ENCODE measurements around the gene MEG3.

MEG3 gene

DNA sequence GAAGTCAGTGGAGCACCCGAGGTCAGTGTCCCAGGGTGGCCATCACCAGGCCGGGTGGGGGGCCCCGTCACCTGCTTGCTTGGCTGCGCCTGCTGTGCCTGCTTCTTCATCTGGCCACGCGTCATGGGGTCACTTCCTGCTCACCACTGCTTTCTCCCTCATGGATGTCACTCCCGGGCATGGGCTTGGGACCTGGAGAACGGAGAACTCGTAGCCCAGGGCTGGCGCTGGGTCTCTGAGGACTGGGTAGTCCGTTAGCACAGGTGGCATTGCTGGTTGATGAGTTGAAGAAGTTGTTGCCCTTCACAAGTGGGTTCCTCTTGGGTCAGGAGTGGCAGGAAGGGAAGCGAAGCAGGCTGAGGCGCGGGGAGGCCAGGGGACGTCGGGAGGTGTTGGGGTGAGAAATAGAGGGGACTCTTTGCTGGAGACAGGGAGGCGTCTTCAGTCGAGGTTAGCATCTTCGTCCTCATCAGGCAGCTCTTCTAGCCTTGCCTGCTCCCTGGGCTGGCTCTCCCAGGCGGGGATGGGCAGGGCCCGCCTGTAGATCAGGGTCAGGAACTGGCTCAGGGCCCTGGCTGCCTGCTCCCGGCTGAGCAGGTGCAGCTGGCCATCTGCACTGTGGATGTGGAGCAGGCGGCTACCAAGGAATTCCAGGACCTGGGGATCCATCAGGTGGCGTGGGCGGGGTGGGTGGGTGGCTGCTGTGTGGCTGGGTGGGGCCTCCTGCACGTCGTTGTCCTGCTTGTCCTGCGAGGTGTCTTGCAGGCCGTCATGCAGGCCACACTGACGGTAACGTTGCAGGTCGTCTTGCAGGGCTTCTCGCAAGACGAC lies 54.6 kb downstream of the MEG3 start:
- Histone ChIP-seq H3K4me1 (no peaks in the 10 kb centered on the region), H3K4me2 (ENCODE audit: low read length) (no peak overlapping the region), H2AFZ (no peak overlapping the region), H3K4me3 (ENCODE audit: low read depth, low read length) (no peak overlapping the region), H3K27me3 (ENCODE audit: control insufficient read depth, insufficient read depth, low read length) (no peaks in the 10 kb centered on the region), H3K27ac (no peak overlapping the region), H3K9me3 (ENCODE audit: control insufficient read depth, low read length) (no peaks in the 10 kb centered on the region), H3K79me2 (no peaks in the 10 kb centered on the region), H3K9ac (no peak overlapping the region), H3K36me3 (ENCODE audit: control insufficient read depth, insufficient read depth, low read length) (no peaks in the 10 kb centered on the region)
- TF ChIP-seq, protein P1, sequence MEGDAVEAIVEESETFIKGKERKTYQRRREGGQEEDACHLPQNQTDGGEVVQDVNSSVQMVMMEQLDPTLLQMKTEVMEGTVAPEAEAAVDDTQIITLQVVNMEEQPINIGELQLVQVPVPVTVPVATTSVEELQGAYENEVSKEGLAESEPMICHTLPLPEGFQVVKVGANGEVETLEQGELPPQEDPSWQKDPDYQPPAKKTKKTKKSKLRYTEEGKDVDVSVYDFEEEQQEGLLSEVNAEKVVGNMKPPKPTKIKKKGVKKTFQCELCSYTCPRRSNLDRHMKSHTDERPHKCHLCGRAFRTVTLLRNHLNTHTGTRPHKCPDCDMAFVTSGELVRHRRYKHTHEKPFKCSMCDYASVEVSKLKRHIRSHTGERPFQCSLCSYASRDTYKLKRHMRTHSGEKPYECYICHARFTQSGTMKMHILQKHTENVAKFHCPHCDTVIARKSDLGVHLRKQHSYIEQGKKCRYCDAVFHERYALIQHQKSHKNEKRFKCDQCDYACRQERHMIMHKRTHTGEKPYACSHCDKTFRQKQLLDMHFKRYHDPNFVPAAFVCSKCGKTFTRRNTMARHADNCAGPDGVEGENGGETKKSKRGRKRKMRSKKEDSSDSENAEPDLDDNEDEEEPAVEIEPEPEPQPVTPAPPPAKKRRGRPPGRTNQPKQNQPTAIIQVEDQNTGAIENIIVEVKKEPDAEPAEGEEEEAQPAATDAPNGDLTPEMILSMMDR (IDR thresholded peaks at IDR 0.05) = no peak

- H3K27me3 ChIP-seq (ENCODE audit: control insufficient read depth, insufficient read depth, low read length) = no peaks in the 10 kb centered on the region
- no peak overlapping the region for H2AFZ ChIP-seq
- H3K79me2 ChIP-seq = no peaks in the 10 kb centered on the region
- TF ChIP-seq, protein P1 (IDR thresholded peaks at IDR 0.05) = no peak
- no peak overlapping the region for H3K27ac ChIP-seq
- no peaks in the 10 kb centered on the region for H3K9me3 ChIP-seq (ENCODE audit: control insufficient read depth, low read length)
- no peak overlapping the region for H3K4me2 ChIP-seq (ENCODE audit: low read length)
- H3K9ac ChIP-seq = no peak overlapping the region
- no peaks in the 10 kb centered on the region for H3K4me1 ChIP-seq
- no peak overlapping the region for H3K4me3 ChIP-seq (ENCODE audit: low read depth, low read length)
- no peaks in the 10 kb centered on the region for H3K36me3 ChIP-seq (ENCODE audit: control insufficient read depth, insufficient read depth, low read length)
Measured at GRCh38 chr14:100881211-100882025, 55.5 kb downstream of the MEG3 start.

- no peak overlapping the region for H3K27ac ChIP-seq
- no peaks in the 10 kb centered on the region for H3K27me3 ChIP-seq (ENCODE audit: control insufficient read depth, insufficient read depth, low read length)
- H3K9me3 ChIP-seq (ENCODE audit: control insufficient read depth, low read length) = no peaks in the 10 kb centered on the region
- no peak overlapping the region for H3K9ac ChIP-seq
- H2AFZ ChIP-seq = no peak overlapping the region
- H3K4me2 ChIP-seq (ENCODE audit: low read length) = no peak overlapping the region
- no peak overlapping the region for H3K4me3 ChIP-seq (ENCODE audit: low read depth, low read length)
- no peaks in the 10 kb centered on the region for H3K36me3 ChIP-seq (ENCODE audit: control insufficient read depth, insufficient read depth, low read length)
- TF ChIP-seq, protein P1 (IDR thresholded peaks at IDR 0.05) = no peak
- no peaks in the 10 kb centered on the region for H3K4me1 ChIP-seq
- H3K79me2 ChIP-seq = no peaks in the 10 kb centered on the region
Measured at GRCh38 chr14:100882026-100882967, 56.4 kb downstream of the MEG3 start.

DNA sequence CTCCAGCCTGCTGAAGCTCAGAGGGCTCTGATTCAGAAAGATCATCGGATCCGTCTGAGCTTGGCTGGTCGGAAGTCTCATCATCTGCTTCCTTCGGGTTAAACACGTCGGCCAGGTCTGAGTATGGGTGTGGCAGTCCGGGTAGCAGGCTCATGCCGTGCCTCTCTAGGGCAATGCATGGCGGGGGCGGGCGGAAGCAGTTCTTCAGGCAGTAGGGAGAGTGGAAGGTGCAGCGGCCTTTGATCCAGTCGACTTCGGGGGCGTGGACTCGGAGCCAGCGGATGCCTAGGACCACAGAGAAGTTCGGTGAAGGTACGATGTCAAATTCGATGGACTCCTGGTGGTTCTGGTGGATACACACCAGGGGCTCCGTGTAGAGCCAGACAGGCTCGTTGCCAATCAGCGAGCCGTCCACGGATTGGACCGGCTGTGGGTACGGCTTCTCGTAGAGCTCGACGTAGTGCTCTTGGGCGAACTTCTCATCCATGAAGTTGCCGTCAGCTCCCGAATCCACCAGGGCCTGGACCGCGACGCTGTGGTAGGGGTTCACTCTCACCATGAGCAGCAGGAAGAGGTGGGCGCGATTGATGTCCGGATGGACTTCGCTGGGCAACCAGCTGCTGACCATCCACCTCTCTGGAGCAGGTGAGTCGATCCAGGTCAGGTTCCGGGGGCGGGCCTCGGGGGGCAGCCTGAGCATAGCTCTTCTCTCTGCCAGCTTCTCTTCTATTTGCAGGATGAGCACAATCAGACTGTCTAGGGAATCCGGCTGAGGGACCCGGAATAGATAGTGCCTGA lies 57.3 kb downstream of the MEG3 start:
- Histone ChIP-seq H2AFZ (no peak overlapping the region), H3K36me3 (ENCODE audit: control insufficient read depth, insufficient read depth, low read length) (no peaks in the 10 kb centered on the region), H3K4me3 (ENCODE audit: low read depth, low read length) (no peak overlapping the region), H3K27ac (no peak overlapping the region), H3K9ac (no peak overlapping the region), H3K4me2 (ENCODE audit: low read length) (no peak overlapping the region), H3K79me2 (no peaks in the 10 kb centered on the region), H3K4me1 (no peaks in the 10 kb centered on the region), H3K9me3 (ENCODE audit: control insufficient read depth, low read length) (no peaks in the 10 kb centered on the region), H3K27me3 (ENCODE audit: control insufficient read depth, insufficient read depth, low read length) (no peaks in the 10 kb centered on the region)
- TF ChIP-seq, protein P1 (IDR thresholded peaks at IDR 0.05) = no peak
